Smooth muscle cell (in vitro differentiated cells): Measurements from ENCODE around the gene CCDC83. TPM values are rescaled to one million over a fixed set of nuclear protein-coding genes. Genes with fewer than 3 reads are reported as not detected.
A peak's percentile ranks its signal among the peaks of the same experiment; 100 is the strongest.

Experiments used
- DNase-seq: peaks from one replicate; lab custom pipeline; 2025; ENCODE audit not compliant: unreplicated experiment; lab: John Stamatoyannopoulos, UW
- H2AFZ ChIP-seq: fragments of 200-600 bp; sonication (generic); 2 replicates; pipeline ENCODE4 v1.6.0; 2016; ENCODE audit warnings: antibody characterized with exemption, low read depth, mild to moderate bottlenecking
- H3F3A ChIP-seq: fragments of 200-600 bp; sonication (generic); 2 replicates; pipeline ENCODE4 v1.6.0; 2017; ENCODE audit warnings: antibody characterized with exemption, low read depth
- H3K27ac ChIP-seq: fragments of 200-600 bp; sonication (generic); 2 replicates; pipeline ENCODE4 v1.5.1; 2016; ENCODE audit warnings: low read depth, mild to moderate bottlenecking
- H3K27me3 ChIP-seq: fragments of 200-600 bp; sonication (generic); 2 replicates; pipeline ENCODE4 v1.6.1; 2016; ENCODE audit warnings: low read depth, mild to moderate bottlenecking
- H3K36me3 ChIP-seq: fragments of 200-600 bp; sonication (generic); 2 replicates; pipeline ENCODE4 v1.5.1; 2016; ENCODE audit warnings: low read depth
- H3K4me1 ChIP-seq: fragments of 200-600 bp; sonication (generic); 2 replicates; pipeline ENCODE4 v1.5.1; 2016; ENCODE audit warnings: low read depth
- H3K4me2 ChIP-seq: fragments of 200-600 bp; sonication (generic); 2 replicates; pipeline ENCODE4 v1.6.0; 2016; ENCODE audit warnings: mild to moderate bottlenecking
- H3K4me3 ChIP-seq: fragments of 200-600 bp; sonication (generic); 2 replicates; pipeline ENCODE4 v1.5.1; 2016; ENCODE audit warnings: mild to moderate bottlenecking
- H3K79me2 ChIP-seq: fragments of 200-600 bp; sonication (generic); 2 replicates; pipeline ENCODE4 v1.6.0; 2016; ENCODE audit warnings: low read depth, mild to moderate bottlenecking
- H3K9ac ChIP-seq: fragments of 200-600 bp; sonication (generic); 2 replicates; pipeline ENCODE4 v1.6.0; 2016; ENCODE audit warnings: low read depth
- H3K9me3 ChIP-seq: fragments of 200-600 bp; sonication (generic); replicated peaks from 2 replicates; pipeline ENCODE4 v1.5.1; 2016; ENCODE audit warnings: low read depth
- H4K20me1 ChIP-seq: fragments of 200-600 bp; sonication (generic); 2 replicates; pipeline ENCODE4 v1.6.0; 2016; ENCODE audit warnings: low read depth
- CTCF ChIP-seq: fragments of 200-600 bp; sonication (generic); IDR thresholded peaks from 2 replicates; pipeline ENCODE4 v1.5.1; 2017; ENCODE audit warnings: borderline replicate concordance, mild to moderate bottlenecking, antibody characterized with exemption; ENCODE audit not compliant: insufficient read depth, poor library complexity, severe bottlenecking
- WGBS: methylation state at CpG from one replicate; pipeline ENCODE4 v1.1.7; 2016; ENCODE audit warnings: low lambda C conversion rate; 5-methylcytosine and 5-hydroxymethylcytosine counted together
- polyA plus RNA-seq: library from polyadenylated mRNA; unstranded; fragments of >200 nt; fragmentation: Nextera tagmentation; extraction: Ambion mirVana; gene quantifications from 2 replicates; pipeline ENCODE4 v1.2.1, GENCODE V29; 2016
- total RNA-seq: library from RNA; depleted of rRNA; stranded (reverse); fragments of >200 nt; gene quantifications from 2 replicates; pipeline ENCODE4 v1.2.3, GENCODE V29; 2014

CCDC83 gene
- total and polyA plus RNA-seq, 2 experiments from 2014 or later = not detected

- peaks cover 28% of the 10 kb centered on the region for H3K36me3 ChIP-seq
Measured at GRCh38 chr11:85961930-85962363, 106.8 kb downstream of the CCDC83 start.

GRCh38 chr11:85965202-85965601 lies 110.0 kb downstream of the CCDC83 start:
- no peak overlapping the region for H2AFZ ChIP-seq
- no peak for DNase-seq
- peaks cover 28% of the 10 kb centered on the region for H3K36me3 ChIP-seq
- no peak for TF ChIP-seq CTCF
- no peaks in the 10 kb centered on the region for H3K27me3 ChIP-seq
- no peak overlapping the region for H3K9ac ChIP-seq
- H3K4me2 ChIP-seq = no peak overlapping the region
- peaks cover 90% of the 10 kb centered on the region for H4K20me1 ChIP-seq
- no peaks in the 10 kb centered on the region for H3K4me1 ChIP-seq
- no peaks in the 10 kb centered on the region for H3K9me3 ChIP-seq
- H3K4me3 ChIP-seq = no peak overlapping the region
- peak overlapping the region; percentile 42 for H3K27ac ChIP-seq
- peaks cover 18% of the 10 kb centered on the region for H3F3A ChIP-seq
- H3K79me2 ChIP-seq = peaks cover 88% of the 10 kb centered on the region
- 63% methylated on average over 2 of the region's 2 CpGs for WGBS

More at GRCh38 chr11:85961930-85962363, 106.8 kb downstream of the CCDC83 start:
- H3K9me3 ChIP-seq = no peaks in the 10 kb centered on the region
- H4K20me1 ChIP-seq = peaks cover 77% of the 10 kb centered on the region
- no peaks in the 10 kb centered on the region for H3K4me1 ChIP-seq
- no peak overlapping the region for H2AFZ ChIP-seq
- H3F3A ChIP-seq = peaks cover 20% of the 10 kb centered on the region
- peak overlapping the region; percentile 30 for H3K27ac ChIP-seq
- H3K79me2 ChIP-seq = peaks cover 88% of the 10 kb centered on the region
- no peaks in the 10 kb centered on the region for H3K27me3 ChIP-seq
- no peak for TF ChIP-seq CTCF
- H3K4me3 ChIP-seq = no peak overlapping the region
- no peak overlapping the region for H3K9ac ChIP-seq
- WGBS = 75% methylated on average over 5 of the region's 5 CpGs
- DNase-seq = no peak
- no peak overlapping the region for H3K4me2 ChIP-seq

GRCh38 chr11:85967457-85967856 lies 112.3 kb downstream of the CCDC83 start:
- Histone ChIP-seq H3K27me3 (no peaks in the 10 kb centered on the region), H3F3A (peaks cover 28% of the 10 kb centered on the region), H3K4me2 (peak overlapping the region; percentile 61), H2AFZ (no peak overlapping the region), H3K4me3 (no peak overlapping the region), H3K9me3 (no peaks in the 10 kb centered on the region), H3K79me2 (peaks cover 65% of the 10 kb centered on the region), H3K36me3 (peaks cover 27% of the 10 kb centered on the region), H3K27ac (peak overlapping the region; percentile 83), H3K9ac (no peak overlapping the region), H4K20me1 (peaks cover 90% of the 10 kb centered on the region), H3K4me1 (no peaks in the 10 kb centered on the region)
- DNase-seq = no peak
- TF ChIP-seq CTCF = no peak
- WGBS = 85% methylated on average over 5 of the region's 5 CpGs

Other genes with a start within 250 kb of the CCDC83 start
- gene DLG2, start 228.0 kb upstream of the CCDC83 start, total RNA-seq = 1.1 and 5.8 TPM in 2 replicates
- gene DLG2, start 228.0 kb upstream of the CCDC83 start, polyA plus RNA-seq = 0.74 and 2.0 TPM in 2 replicates
- gene TMEM126B, start 226.8 kb upstream of the CCDC83 start, total RNA-seq = 76.8 and 89.3 TPM in 2 replicates
- gene TMEM126B, start 226.8 kb upstream of the CCDC83 start, polyA plus RNA-seq = 49.7 and 53.0 TPM in 2 replicates
- gene TMEM126A, start 207.4 kb upstream of the CCDC83 start, total RNA-seq = 43.6 and 69.1 TPM in 2 replicates
- 53.4 and 62.6 TPM in 2 replicates for gene TMEM126A, start 207.4 kb upstream of the CCDC83 start, polyA plus RNA-seq
- 33.9 and 44.3 TPM in 2 replicates for gene CREBZF, start 190.3 kb upstream of the CCDC83 start, total RNA-seq
- 25.1 and 31.1 TPM in 2 replicates for gene CREBZF, start 190.3 kb upstream of the CCDC83 start, polyA plus RNA-seq
- 0.13 TPM in 1 of 2 replicates, not detected in the other for gene CCDC89, start 169.2 kb upstream of the CCDC83 start, total RNA-seq
- gene CCDC89, start 169.2 kb upstream of the CCDC83 start, polyA plus RNA-seq = not detected in 2 replicates
- gene SYTL2, start 44.2 kb upstream of the CCDC83 start, total RNA-seq = 50.7 and 73.0 TPM in 2 replicates
- gene SYTL2, start 44.2 kb upstream of the CCDC83 start, polyA plus RNA-seq = 7.2 and 10.4 TPM in 2 replicates
- gene PICALM, start 213.7 kb downstream of the CCDC83 start, total RNA-seq = 420 and 421 TPM in 2 replicates
- gene PICALM, start 213.7 kb downstream of the CCDC83 start, polyA plus RNA-seq = 72.9 and 75.4 TPM in 2 replicates